ENCODE measurements around the gene GAB2. TPM values are rescaled to one million over a fixed set of nuclear protein-coding genes. Genes with fewer than 3 reads are reported as not detected.

Gene GAB2
- total RNA-seq, 2 experiments from 2014 or later: 23.8 to 29.9 TPM

- Mint-ChIP-seq H3K9me3 (ENCODE audit: low read depth) (no peaks in the 10 kb centered on the region), H3K27me3 (no peaks in the 10 kb centered on the region), H3K27ac (no peak overlapping the region), H3K4me3 (no peak overlapping the region), H3K36me3 (peaks cover 2% of the 10 kb centered on the region), H3K4me1 (peaks cover 2% of the 10 kb centered on the region)
- CTCF ChIA-PET: interaction anchor here (1.2 kb wide), 1 partner anchor 303 kb away, joined by 3 read pairs; no protein-coding TSS in a partner anchor
- no peak for DNase-seq
- no peak for ATAC-seq
Observed at GRCh38 chr11:78261367-78261766, 156.3 kb downstream of the GAB2 start.

GRCh38 chr11:78259777-78260487 lies 157.7 kb downstream of the GAB2 start:
- no peak overlapping the region for H3K27ac Mint-ChIP-seq
- no peaks in the 10 kb centered on the region for H3K9me3 Mint-ChIP-seq (ENCODE audit: low read depth)
- H3K4me1 Mint-ChIP-seq: no peaks in the 10 kb centered on the region
- no peaks in the 10 kb centered on the region for H3K27me3 Mint-ChIP-seq
- CTCF ChIA-PET: no interaction called here
- DNase-seq (no peak), ATAC-seq (no peak)
- no peak overlapping the region for H3K4me3 Mint-ChIP-seq
- peaks cover 3% of the 10 kb centered on the region for H3K36me3 Mint-ChIP-seq

DNA sequence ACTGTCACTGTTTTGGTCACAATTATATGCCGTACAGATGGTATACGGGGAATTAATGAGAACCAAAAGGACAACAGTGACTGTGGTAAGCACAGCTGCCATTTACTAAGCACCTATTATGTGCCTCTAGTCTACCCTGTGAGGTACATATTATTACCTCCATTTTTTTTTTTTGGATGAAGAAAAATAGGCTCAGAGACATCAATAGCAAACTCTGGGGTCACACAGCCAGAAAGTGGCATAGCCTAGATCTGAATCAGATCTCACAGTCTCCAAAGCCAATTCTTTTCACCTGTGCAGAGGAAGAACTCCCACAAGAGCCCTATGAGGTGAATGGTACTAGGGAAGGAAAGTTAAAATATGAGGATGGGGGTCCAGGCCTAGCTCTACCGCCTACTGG lies 160.0 kb downstream of the GAB2 start:
- ATAC-seq (no peak), DNase-seq (no peak)
- no peak overlapping the region for H3K27ac Mint-ChIP-seq
- H3K4me3 Mint-ChIP-seq: no peak overlapping the region
- no peaks in the 10 kb centered on the region for H3K27me3 Mint-ChIP-seq
- H3K4me1 Mint-ChIP-seq: no peaks in the 10 kb centered on the region
- CTCF ChIA-PET: no interaction called here
- H3K9me3 Mint-ChIP-seq (ENCODE audit: low read depth): no peaks in the 10 kb centered on the region
- peaks cover 8% of the 10 kb centered on the region for H3K36me3 Mint-ChIP-seq

GRCh38 chr11:78256962-78257361 lies 160.7 kb downstream of the GAB2 start:
- Mint-ChIP-seq H3K36me3 (peaks cover 8% of the 10 kb centered on the region), H3K4me3 (no peak overlapping the region), H3K27ac (no peak overlapping the region), H3K4me1 (no peaks in the 10 kb centered on the region), H3K27me3 (no peaks in the 10 kb centered on the region), H3K9me3 (ENCODE audit: low read depth) (no peaks in the 10 kb centered on the region)
- no peak for ATAC-seq
- no peak for DNase-seq
- CTCF ChIA-PET: no interaction called here

DNA sequence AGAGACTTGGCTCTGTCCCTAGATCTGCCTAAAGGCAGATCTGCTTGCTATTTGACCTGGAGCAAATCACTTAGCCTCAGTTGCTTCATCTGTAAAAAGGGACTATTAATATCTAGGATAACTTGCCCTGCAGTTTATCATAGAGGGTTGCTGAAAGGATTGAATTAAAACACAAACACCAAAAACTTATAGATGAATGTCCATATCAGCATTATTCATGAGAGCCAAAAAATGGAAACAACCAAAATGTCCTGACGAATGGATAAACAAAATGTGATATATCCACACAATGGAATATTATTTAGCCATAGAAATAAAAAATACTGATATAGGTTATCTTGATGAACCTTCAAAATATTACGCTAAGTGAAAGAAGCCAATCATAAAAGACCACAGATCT lies 161.7 kb downstream of the GAB2 start:
- DNase-seq (no peak), ATAC-seq (no peak)
- no peaks in the 10 kb centered on the region for H3K27me3 Mint-ChIP-seq
- peaks cover 8% of the 10 kb centered on the region for H3K36me3 Mint-ChIP-seq
- H3K4me3 Mint-ChIP-seq: no peak overlapping the region
- CTCF ChIA-PET: no interaction called here
- H3K4me1 Mint-ChIP-seq: no peaks in the 10 kb centered on the region
- no peaks in the 10 kb centered on the region for H3K9me3 Mint-ChIP-seq (ENCODE audit: low read depth)
- H3K27ac Mint-ChIP-seq: no peak overlapping the region

GRCh38 chr11:78254268-78254667 lies 163.4 kb downstream of the GAB2 start:
- DNase-seq: no peak
- Mint-ChIP-seq H3K36me3 (peaks cover 15% of the 10 kb centered on the region), H3K27ac (no peak overlapping the region), H3K4me1 (peaks cover 7% of the 10 kb centered on the region), H3K4me3 (no peak overlapping the region), H3K9me3 (ENCODE audit: low read depth) (no peaks in the 10 kb centered on the region), H3K27me3 (no peaks in the 10 kb centered on the region)
- CTCF ChIA-PET: no interaction called here
- no peak for ATAC-seq

GRCh38 chr11:78253797-78254196 lies 163.8 kb downstream of the GAB2 start:
- Mint-ChIP-seq H3K9me3 (ENCODE audit: low read depth) (no peaks in the 10 kb centered on the region), H3K4me1 (peaks cover 7% of the 10 kb centered on the region), H3K27ac (no peak overlapping the region), H3K4me3 (no peak overlapping the region), H3K36me3 (peaks cover 16% of the 10 kb centered on the region), H3K27me3 (no peaks in the 10 kb centered on the region)
- DNase-seq (no peak), ATAC-seq (no peak)
- CTCF ChIA-PET: no interaction called here

DNA sequence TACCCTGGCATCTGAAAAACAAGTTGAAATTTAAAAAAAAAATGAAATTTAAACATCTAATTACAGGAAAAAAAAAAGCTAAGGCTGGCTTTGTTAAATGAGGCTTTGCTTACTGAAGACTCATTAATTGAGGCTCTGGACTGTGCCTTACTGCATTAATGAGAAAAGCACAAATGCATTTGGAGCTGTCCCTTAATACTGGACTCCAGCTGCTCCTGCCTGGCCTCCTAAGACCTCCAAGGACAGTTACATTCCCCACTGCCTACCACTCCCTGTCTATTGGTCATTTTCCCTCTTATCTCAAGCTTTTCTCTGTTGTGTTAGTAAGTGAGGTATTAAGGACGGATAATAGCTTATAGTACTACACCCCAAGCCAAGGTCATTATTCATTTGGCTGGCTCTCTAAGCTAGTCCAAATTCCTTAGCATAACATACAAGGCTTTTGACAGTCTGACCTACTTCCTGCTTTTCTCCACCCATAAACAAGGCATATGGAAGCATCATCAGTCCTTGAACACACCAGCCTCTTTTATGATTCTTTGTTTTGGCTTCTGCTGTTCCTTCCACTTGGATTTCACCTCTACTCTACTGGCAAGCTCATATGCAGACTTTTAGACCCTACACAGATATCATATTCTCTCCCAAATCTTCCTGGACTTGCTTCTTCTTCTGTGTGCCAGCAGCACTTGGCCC lies 166.4 kb downstream of the GAB2 start:
- H3K9me3 Mint-ChIP-seq (ENCODE audit: low read depth): no peaks in the 10 kb centered on the region
- DNase-seq (no peak), ATAC-seq (no peak)
- H3K36me3 Mint-ChIP-seq: peaks cover 24% of the 10 kb centered on the region
- no peak overlapping the region for H3K4me3 Mint-ChIP-seq
- H3K27me3 Mint-ChIP-seq: no peaks in the 10 kb centered on the region
- no peak overlapping the region for H3K27ac Mint-ChIP-seq
- CTCF ChIA-PET: interaction anchor here (0.7 kb wide), 2 partner anchors 170 to 180 kb away, joined by 3 read pairs; no protein-coding TSS in a partner anchor
- peaks cover 7% of the 10 kb centered on the region for H3K4me1 Mint-ChIP-seq

GRCh38 chr11:78250099-78250498 lies 167.5 kb downstream of the GAB2 start:
- peaks cover 7% of the 10 kb centered on the region for H3K4me1 Mint-ChIP-seq
- ATAC-seq (no peak), DNase-seq (no peak)
- no peaks in the 10 kb centered on the region for H3K27me3 Mint-ChIP-seq
- H3K27ac Mint-ChIP-seq: no peak overlapping the region
- no peak overlapping the region for H3K4me3 Mint-ChIP-seq
- H3K36me3 Mint-ChIP-seq: peaks cover 29% of the 10 kb centered on the region
- no peaks in the 10 kb centered on the region for H3K9me3 Mint-ChIP-seq (ENCODE audit: low read depth)
- CTCF ChIA-PET: no interaction called here

DNA sequence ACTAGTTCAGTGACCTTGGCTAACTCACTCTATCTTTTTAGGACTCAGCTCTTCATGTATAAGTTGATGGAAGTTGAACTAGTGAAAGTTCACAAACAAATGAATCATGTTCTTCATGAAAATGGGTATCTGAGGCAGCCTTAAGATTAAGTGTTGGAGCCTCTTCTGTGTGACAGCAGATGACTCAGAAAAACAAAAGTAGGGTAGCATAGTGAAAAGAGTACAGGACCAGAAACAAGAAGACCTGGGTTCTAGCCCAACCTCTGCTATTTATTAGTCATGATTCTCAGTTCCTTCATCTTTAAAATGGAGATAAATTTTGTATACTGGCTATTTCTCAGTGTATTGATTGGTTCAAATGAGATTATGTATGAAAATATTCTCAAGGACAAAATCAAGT lies 168.7 kb downstream of the GAB2 start:
- ATAC-seq (no peak), DNase-seq (no peak)
- H3K27me3 Mint-ChIP-seq: no peaks in the 10 kb centered on the region
- CTCF ChIA-PET: no interaction called here
- no peak overlapping the region for H3K27ac Mint-ChIP-seq
- peaks cover 16% of the 10 kb centered on the region for H3K4me1 Mint-ChIP-seq
- H3K4me3 Mint-ChIP-seq: no peak overlapping the region
- peaks cover 32% of the 10 kb centered on the region for H3K36me3 Mint-ChIP-seq
- no peaks in the 10 kb centered on the region for H3K9me3 Mint-ChIP-seq (ENCODE audit: low read depth)

GRCh38 chr11:78248191-78248590 lies 169.4 kb downstream of the GAB2 start:
- H3K27me3 Mint-ChIP-seq: no peaks in the 10 kb centered on the region
- peaks cover 32% of the 10 kb centered on the region for H3K36me3 Mint-ChIP-seq
- H3K27ac Mint-ChIP-seq: no peak overlapping the region
- CTCF ChIA-PET: interaction anchor here (0.7 kb wide), 1 partner anchor 89 kb away, joined by 3 read pairs; no protein-coding TSS in a partner anchor
- no peak for ATAC-seq
- H3K4me3 Mint-ChIP-seq: no peak overlapping the region
- no peaks in the 10 kb centered on the region for H3K9me3 Mint-ChIP-seq (ENCODE audit: low read depth)
- H3K4me1 Mint-ChIP-seq: peaks cover 16% of the 10 kb centered on the region
- no peak for DNase-seq

DNA sequence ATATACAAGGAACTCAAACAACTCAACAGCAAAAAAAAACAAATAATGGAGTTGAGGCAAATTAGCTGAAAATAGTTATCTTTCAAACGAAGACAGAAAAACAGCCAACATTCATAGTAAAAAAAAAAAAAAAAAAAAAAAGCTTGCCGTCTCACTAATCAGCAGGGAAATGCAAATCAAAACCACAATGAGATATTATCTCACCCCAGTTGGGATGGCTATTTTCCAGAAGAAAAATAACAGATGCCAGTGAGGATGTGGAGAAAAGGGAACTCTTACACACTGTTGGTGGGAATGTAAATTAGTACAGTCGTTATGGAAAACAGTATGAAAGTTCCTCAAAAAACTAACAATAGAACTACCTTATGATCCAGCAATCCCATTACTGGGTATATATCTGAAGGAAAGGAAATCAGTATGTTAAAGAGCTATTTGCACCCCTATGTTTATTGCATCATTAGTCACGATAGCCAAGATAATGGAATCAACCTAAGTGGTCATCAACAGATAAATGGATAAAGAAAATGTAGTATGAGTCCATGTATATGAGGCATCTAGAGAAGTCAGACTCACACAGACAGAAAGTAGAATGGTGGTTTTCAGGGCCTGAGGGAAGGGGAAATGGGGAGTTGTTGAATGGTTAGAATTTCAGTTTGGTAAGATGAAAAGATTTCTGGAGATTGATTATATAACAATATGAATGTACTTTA lies 172.9 kb downstream of the GAB2 start:
- H3K27ac Mint-ChIP-seq: no peak overlapping the region
- ATAC-seq (no peak), DNase-seq (no peak)
- peaks cover 9% of the 10 kb centered on the region for H3K9me3 Mint-ChIP-seq (ENCODE audit: low read depth)
- H3K27me3 Mint-ChIP-seq: no peaks in the 10 kb centered on the region
- CTCF ChIA-PET: interaction anchor here (0.9 kb wide), 1 partner anchor 10 kb away, joined by 3 read pairs; no protein-coding TSS in a partner anchor
- peaks cover 44% of the 10 kb centered on the region for H3K36me3 Mint-ChIP-seq
- H3K4me3 Mint-ChIP-seq: no peak overlapping the region
- H3K4me1 Mint-ChIP-seq: peaks cover 9% of the 10 kb centered on the region

DNA sequence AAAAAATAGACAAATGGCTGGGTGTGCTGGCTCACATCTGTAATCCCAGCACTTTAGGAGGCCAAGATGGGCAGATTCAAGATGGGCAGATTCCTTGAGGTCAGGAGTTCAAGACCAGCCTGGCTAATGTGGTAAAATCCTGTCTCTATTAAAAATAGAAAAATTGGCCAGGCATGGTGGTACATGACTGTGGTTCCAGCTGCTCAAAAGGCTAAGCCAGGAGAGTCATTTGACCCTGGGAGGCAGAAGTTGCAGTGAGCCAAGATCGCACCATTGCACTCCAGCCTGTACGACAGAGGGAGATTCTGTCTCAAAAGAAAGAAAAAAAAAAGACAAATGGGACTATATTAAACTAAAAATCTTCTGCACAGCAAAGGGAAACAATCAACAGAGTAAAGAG lies 173.5 kb downstream of the GAB2 start:
- no peak overlapping the region for H3K27ac Mint-ChIP-seq
- ATAC-seq (no peak), DNase-seq (no peak)
- peaks cover 43% of the 10 kb centered on the region for H3K36me3 Mint-ChIP-seq
- CTCF ChIA-PET: interaction anchor here (0.9 to 1.8 kb wide), 2 partner anchors 10 to 172 kb away, joined by 3 to 4 read pairs; no protein-coding TSS in a partner anchor
- H3K4me3 Mint-ChIP-seq: no peak overlapping the region
- peaks cover 9% of the 10 kb centered on the region for H3K4me1 Mint-ChIP-seq
- H3K27me3 Mint-ChIP-seq: no peaks in the 10 kb centered on the region
- H3K9me3 Mint-ChIP-seq (ENCODE audit: low read depth): peaks cover 9% of the 10 kb centered on the region
